GM19467 (cell line): ENCODE results near the gene NGRN.

Experiments
- ATAC-seq: cut with Tn5 transposase; IDR thresholded peaks from one replicate; pipeline ENCODE4 v1.9.1; 2021; ENCODE audit warnings: mild to moderate bottlenecking, moderate library complexity; ENCODE audit not compliant: unreplicated experiment

The NGRN gene

GRCh38 chr15:90315278-90315982 lies 50.0 kb downstream of the NGRN start:
- no peak for ATAC-seq

- ATAC-seq, result no peak
These were observed 50.7 kb downstream of the NGRN start for GRCh38 chr15:90316139-90316538.

- no peak for ATAC-seq
These were observed 53.1 kb downstream of the NGRN start for GRCh38 chr15:90318591-90318990.

- ATAC-seq, result no peak
These were observed 54.8 kb downstream of the NGRN start for GRCh38 chr15:90320062-90320884.

DNA sequence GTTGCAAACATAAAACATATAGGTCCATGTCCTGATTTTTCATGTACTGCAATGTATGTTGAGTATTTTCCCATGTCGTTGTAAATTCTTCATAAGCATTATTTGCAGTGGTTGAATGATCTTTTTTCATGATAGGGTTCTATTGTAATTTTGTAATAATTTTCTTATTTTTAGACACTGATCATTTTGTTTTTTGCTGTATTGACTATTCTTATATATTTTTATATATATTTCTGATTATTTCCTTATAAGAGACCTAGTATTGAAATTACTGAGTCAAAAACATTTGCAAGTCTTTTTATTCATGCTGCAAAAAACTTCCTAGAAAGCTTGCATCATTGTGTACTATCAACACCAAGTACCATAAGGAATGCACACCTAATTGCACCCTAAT lies 55.4 kb downstream of the NGRN start:
- ATAC-seq, result no peak
